GM12801 (cell line): ENCODE data around the gene TFEC.

Experiments used
- CTCF ChIP-seq: IDR thresholded peaks from one replicate; pipeline ENCODE4 v1.5.1; 2011; ENCODE audit warnings: control low read depth; ENCODE audit not compliant: insufficient read length; ENCODE audit errors: extremely low read depth

TFEC gene

GRCh38 chr7:116030651-116031276, at the start of gene TFEC:
TFEC (minus strand) TSS chr7:116030763; CDS start chr7:115984441, 46,322 bp downstream.
- TF ChIP-seq CTCF, result no peak

- TF ChIP-seq CTCF, result no peak
These were observed 45.0 kb upstream of the TFEC start for GRCh38 chr7:116075351-116076145.

- TF ChIP-seq CTCF, result no peak
These were observed 41.1 kb upstream of the TFEC start for GRCh38 chr7:116071629-116072028.

GRCh38 chr7:116064179-116064578, 33.6 kb upstream of the TFEC start:
- TF ChIP-seq CTCF, result no peak

- no peak for TF ChIP-seq CTCF
These were observed 32.1 kb upstream of the TFEC start for GRCh38 chr7:116062666-116063065.

DNA sequence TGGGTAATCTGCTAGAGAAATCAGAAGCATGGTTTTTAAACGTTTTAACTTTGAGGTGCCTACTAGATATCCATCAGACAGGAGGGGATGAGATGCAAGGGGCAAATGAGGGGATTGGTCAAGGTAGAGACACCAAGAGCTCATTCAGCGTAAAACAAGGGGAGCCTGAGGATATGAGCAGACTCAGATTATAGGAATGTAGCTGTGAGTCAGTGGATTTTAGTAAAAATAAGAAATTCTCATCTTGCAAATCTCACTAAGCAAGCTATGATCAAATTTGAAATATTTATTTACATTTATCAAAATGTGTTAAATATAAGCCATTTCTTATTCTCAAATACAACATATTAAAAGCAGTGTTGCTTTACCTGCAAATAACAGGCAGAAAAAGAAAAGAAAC, 21.4 kb upstream of the TFEC start:
- TF ChIP-seq CTCF, result no peak

DNA sequence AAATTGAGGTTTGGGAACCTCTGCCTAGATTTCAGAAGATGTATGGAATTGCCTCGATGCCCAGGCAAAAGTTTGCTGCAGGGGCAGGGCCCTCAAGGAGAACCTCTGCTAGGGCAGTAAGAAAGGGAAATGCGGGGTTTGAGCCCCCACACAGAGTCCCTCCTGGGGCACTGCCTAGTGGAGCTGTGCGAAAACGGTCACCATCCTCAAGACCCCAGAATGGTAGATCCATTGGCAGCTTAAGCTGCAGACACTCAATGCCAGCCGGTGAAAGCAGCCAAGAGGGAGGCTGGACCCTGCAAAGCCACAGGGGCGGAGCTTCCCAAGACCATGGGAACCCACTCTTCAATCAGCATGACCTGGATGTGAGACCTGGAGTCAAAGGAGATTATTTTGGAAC, 15.0 kb upstream of the TFEC start:
- TF ChIP-seq CTCF, result no peak
